IMR-90 (cell line): ENCODE data around the gene R3HDM4. TPM values are rescaled to one million over a fixed set of nuclear protein-coding genes. Genes with fewer than 3 reads are reported as not detected.

ENCODE experiments used
- ATAC-seq: fragments of 200-7000 bp; cut with Tn5 transposase; 2 replicates; pipeline ENCODE4 v1.9.1; 2020; ENCODE audit warnings: low read depth, mild to moderate bottlenecking, moderate library complexity
- BruUV-seq: library from RNA; stranded (reverse); fragments of 400-500 nt; replicated peaks from 2 replicates; lab custom pipeline; 2021; lab: Mats Ljungman, UMichigan
- CTCF ChIA-PET: fragments of 300-600 bp; formaldehyde crosslinking; extraction: SDS; loops from one replicate; lab custom pipeline; 2021; ENCODE audit warnings: antibody characterized with exemption; lab: Yijun Ruan, JAX
- POLR2A ChIA-PET: fragments of 300-600 bp; sonication (Branson Sonifier 250); formaldehyde crosslinking; loops from one replicate; lab custom pipeline; 2022; ENCODE audit warnings: antibody characterized with exemption; ENCODE audit not compliant: unreplicated experiment; lab: Charles Lee
- DNase-seq: peaks from one replicate; pipeline ENCODE4 v3.0.0; 2013
- H2AFZ ChIP-seq: replicated peaks from 2 replicates; pipeline ENCODE3; 2013; ENCODE audit warnings: low read length, mild to moderate bottlenecking; ENCODE audit not compliant: poor library complexity
- H2AK5ac ChIP-seq: 2 replicates; pipeline ENCODE4 v1.6.1; 2013; ENCODE audit warnings: low read depth, low read length, inconsistent platforms
- H2AK9ac ChIP-seq: replicated peaks from 2 replicates; pipeline ENCODE3; 2013; ENCODE audit warnings: mild to moderate bottlenecking, low read depth, low read length, moderate library complexity; ENCODE audit not compliant: poor library complexity
- H2BK120ac ChIP-seq: 2 replicates; pipeline ENCODE4 v1.6.1; 2013; ENCODE audit warnings: low read depth, low read length, inconsistent platforms
- H2BK15ac ChIP-seq: 3 replicates; pipeline ENCODE4 v1.6.1; 2013; ENCODE audit warnings: low read depth, low read length, inconsistent platforms
- H2BK20ac ChIP-seq: 2 replicates; pipeline ENCODE4 v1.6.1; 2013; ENCODE audit warnings: low read depth, mild to moderate bottlenecking, inconsistent platforms, low read length, moderate library complexity
- H2BK5ac ChIP-seq: 2 replicates; pipeline ENCODE4 v1.6.1; 2013; ENCODE audit warnings: mild to moderate bottlenecking, low read depth, low read length, inconsistent platforms; ENCODE audit not compliant: poor library complexity, severe bottlenecking
- H3K14ac ChIP-seq: replicated peaks from 2 replicates; pipeline ENCODE4 v1.6.1; 2013; ENCODE audit warnings: low read depth, low read length, inconsistent platforms
- H3K18ac ChIP-seq: 2 replicates; pipeline ENCODE4 v1.6.1; 2013; ENCODE audit warnings: low read depth, low read length, control low read depth
- H3K23ac ChIP-seq: 2 replicates; pipeline ENCODE4 v1.6.1; 2013; ENCODE audit warnings: low read depth, low read length, inconsistent platforms
- H3K27ac ChIP-seq: 2 replicates; pipeline ENCODE4 v1.5.1; 2013; ENCODE audit warnings: mild to moderate bottlenecking, control low read depth, low read length; ENCODE audit not compliant: insufficient read depth
- H3K27me3 ChIP-seq: 2 replicates; pipeline ENCODE4 v1.6.1; 2013; ENCODE audit warnings: low read length; ENCODE audit not compliant: control insufficient read depth, insufficient read depth
- H3K36me3 ChIP-seq: 2 replicates; pipeline ENCODE4 v1.6.1; 2013; ENCODE audit warnings: low read length, mixed read lengths; ENCODE audit not compliant: control insufficient read depth, insufficient read depth
- H3K4ac ChIP-seq: 2 replicates; pipeline ENCODE4 v1.6.1; 2013; ENCODE audit warnings: low read depth, low read length, inconsistent platforms
- H3K4me1 ChIP-seq: 2 replicates; pipeline ENCODE4 v1.6.1; 2013; ENCODE audit warnings: low read length, mixed read lengths; ENCODE audit not compliant: control insufficient read depth, insufficient read depth
- H3K4me2 ChIP-seq: 2 replicates; pipeline ENCODE4 v1.6.1; 2013; ENCODE audit warnings: low read depth, mild to moderate bottlenecking, control low read depth, low read length, moderate library complexity
- H3K4me3 ChIP-seq: 2 replicates; pipeline ENCODE4 v1.5.1; 2013; ENCODE audit warnings: low read depth, mild to moderate bottlenecking, control low read depth, low read length, moderate library complexity; ENCODE audit not compliant: insufficient read depth
- H3K56ac ChIP-seq: 2 replicates; pipeline ENCODE4 v1.6.1; 2013; ENCODE audit warnings: low read length, inconsistent platforms; ENCODE audit not compliant: insufficient read depth; ENCODE audit errors: extremely low read depth
- H3K79me1 ChIP-seq, 2 experiments: 2 replicates each; pipeline ENCODE4 v1.6.1; 2013; ENCODE audit warnings: low read length in 2 of 2, inconsistent platforms in 1 of 2, low read depth in 1 of 2
- H3K9ac ChIP-seq: 2 replicates; pipeline ENCODE4 v1.6.1; 2013; ENCODE audit warnings: low read depth, low read length, control low read depth
- H3K9me1 ChIP-seq: 2 replicates; pipeline ENCODE4 v1.6.1; 2013; ENCODE audit warnings: low read length, inconsistent platforms; ENCODE audit not compliant: insufficient read depth
- H3K9me3 ChIP-seq: 2 replicates; pipeline ENCODE4 v1.6.1; 2013; ENCODE audit warnings: low read length; ENCODE audit not compliant: control insufficient read depth, insufficient read depth
- H4K20me1 ChIP-seq: 2 replicates; pipeline ENCODE4 v1.6.1; 2013; ENCODE audit warnings: low read length, inconsistent platforms; ENCODE audit not compliant: insufficient read depth
- H4K5ac ChIP-seq: 2 replicates; pipeline ENCODE4 v1.6.1; 2013; ENCODE audit warnings: mild to moderate bottlenecking, low read depth, low read length, control low read depth
- H4K8ac ChIP-seq, 2 experiments: 2 replicates each; pipeline ENCODE4 v1.6.1; 2013; ENCODE audit warnings: low read depth in 2 of 2, low read length in 2 of 2, control low read depth in 1 of 2, inconsistent platforms in 1 of 2
- H4K91ac ChIP-seq: 2 replicates; pipeline ENCODE4 v1.6.1; 2013; ENCODE audit warnings: low read depth, low read length, inconsistent platforms; ENCODE audit not compliant: insufficient read depth
- BHLHE40 ChIP-seq: fragments of 150-350 bp; IDR thresholded peaks from 2 replicates; pipeline ENCODE4 v1.6.1; 2016; ENCODE audit warnings: mild to moderate bottlenecking, low read depth, low read length
- CEBPB ChIP-seq: IDR thresholded peaks from 2 replicates; pipeline ENCODE4 v1.6.1; 2012; ENCODE audit warnings: low read depth, low read length, improper control_type of control experiment
- CHD1 ChIP-seq: IDR thresholded peaks from 2 replicates; pipeline ENCODE4 v1.6.1; 2012; ENCODE audit warnings: low read depth, low read length, improper control_type of control experiment
- FOS ChIP-seq: fragments of 150-350 bp; IDR thresholded peaks from 2 replicates; pipeline ENCODE4 v1.6.1; 2016; ENCODE audit warnings: low read depth, low read length
- MAFK ChIP-seq: IDR thresholded peaks from 2 replicates; pipeline ENCODE4 v1.6.1; 2012; ENCODE audit warnings: low read depth, low read length, improper control_type of control experiment
- MAZ ChIP-seq: IDR thresholded peaks from 2 replicates; pipeline ENCODE4 v1.6.1; 2012; ENCODE audit warnings: low read depth, mild to moderate bottlenecking, low read length, improper control_type of control experiment, moderate library complexity, borderline replicate concordance
- MXI1 ChIP-seq: IDR thresholded peaks from 2 replicates; pipeline ENCODE4 v1.6.1; 2012; ENCODE audit warnings: low read depth, mild to moderate bottlenecking, low read length, moderate library complexity, borderline replicate concordance
- NFE2L2 ChIP-seq: fragments of 150-350 bp; IDR thresholded peaks from 2 replicates; pipeline ENCODE4 v1.6.1; 2016; ENCODE audit warnings: low read depth, mild to moderate bottlenecking, low read length
- RAD21 ChIP-seq: IDR thresholded peaks from 2 replicates; pipeline ENCODE4 v1.6.1; 2012; ENCODE audit warnings: low read length, improper control_type of control experiment
- RFX5 ChIP-seq: IDR thresholded peaks from 2 replicates; pipeline ENCODE4 v1.8.0; 2012; ENCODE audit warnings: low read depth, mild to moderate bottlenecking, low read length, moderate library complexity
- SMC3 ChIP-seq: fragments of 150-350 bp; IDR thresholded peaks from 2 replicates; pipeline ENCODE4 v1.6.1; 2016; ENCODE audit warnings: low read depth, mild to moderate bottlenecking, antibody characterized with exemption, low read length, moderate library complexity
- WGBS, 2 experiments: methylation state at CpG; one replicate each; pipeline versions ENCODE4 v1.1.5 to v1.1.7; 2013; ENCODE audit warnings: missing lambda C conversion rate in 2 of 2; ENCODE audit not compliant: insufficient read length in 1 of 2; ENCODE audit errors: extremely low coverage in 2 of 2; 5-methylcytosine and 5-hydroxymethylcytosine counted together
- dilution Hi-C: fragments of 300-500 bp; cut with HindIII; formaldehyde crosslinking; loops from one replicate; pipeline ENCODE4 v1.14.3; 2018; ENCODE audit warnings: low sequenced_read_pairs; ENCODE audit not compliant: unreplicated experiment
- in situ Hi-C: fragments of 300-500 bp; cut with MboI; formaldehyde crosslinking; loops from 3 replicates; pipeline ENCODE4 v1.14.3; 2019; ENCODE audit warnings: low sequenced_read_pairs, inconsistent platforms, mixed read lengths
- intact Hi-C: fragments of 100-400 bp; cut with micrococcal nuclease; formaldehyde crosslinking; loops from 2 replicates; pipeline ENCODE4 v1.10.0; 2022
- polyA plus RNA-seq, 3 experiments: library from polyadenylated mRNA; depleted of rRNA; stranded (reverse); fragments of >200 nt; gene quantifications; 2 replicates each; pipeline ENCODE4 v1.2.3, GENCODE V29; 2012; ENCODE audit warnings: low replicate concordance in 1 of 3
- total RNA-seq: library from RNA; depleted of rRNA; stranded (reverse); fragments of >200 nt; gene quantifications from 2 replicates; pipeline ENCODE4 v1.2.3, GENCODE V29; 2012
- TF ChIP-seq, protein P1 (sequence below): conservative IDR thresholded peaks from 2 replicates; pipeline ENCODE4 v1.5.1; 2012; ENCODE audit warnings: mild to moderate bottlenecking, low read depth, low read length, improper control_type of control experiment
- TF ChIP-seq, protein P2 (sequence below): fragments of 150-350 bp; IDR thresholded peaks from 2 replicates; pipeline ENCODE4 v1.6.1; 2016; ENCODE audit warnings: low read depth, mild to moderate bottlenecking, low read length, moderate library complexity, borderline replicate concordance

R3HDM4 gene
- total and polyA plus RNA-seq, 2 of the 4 experiments (the other 2 are of a cell fraction), result 9.0 to 51.5 TPM

DNA sequence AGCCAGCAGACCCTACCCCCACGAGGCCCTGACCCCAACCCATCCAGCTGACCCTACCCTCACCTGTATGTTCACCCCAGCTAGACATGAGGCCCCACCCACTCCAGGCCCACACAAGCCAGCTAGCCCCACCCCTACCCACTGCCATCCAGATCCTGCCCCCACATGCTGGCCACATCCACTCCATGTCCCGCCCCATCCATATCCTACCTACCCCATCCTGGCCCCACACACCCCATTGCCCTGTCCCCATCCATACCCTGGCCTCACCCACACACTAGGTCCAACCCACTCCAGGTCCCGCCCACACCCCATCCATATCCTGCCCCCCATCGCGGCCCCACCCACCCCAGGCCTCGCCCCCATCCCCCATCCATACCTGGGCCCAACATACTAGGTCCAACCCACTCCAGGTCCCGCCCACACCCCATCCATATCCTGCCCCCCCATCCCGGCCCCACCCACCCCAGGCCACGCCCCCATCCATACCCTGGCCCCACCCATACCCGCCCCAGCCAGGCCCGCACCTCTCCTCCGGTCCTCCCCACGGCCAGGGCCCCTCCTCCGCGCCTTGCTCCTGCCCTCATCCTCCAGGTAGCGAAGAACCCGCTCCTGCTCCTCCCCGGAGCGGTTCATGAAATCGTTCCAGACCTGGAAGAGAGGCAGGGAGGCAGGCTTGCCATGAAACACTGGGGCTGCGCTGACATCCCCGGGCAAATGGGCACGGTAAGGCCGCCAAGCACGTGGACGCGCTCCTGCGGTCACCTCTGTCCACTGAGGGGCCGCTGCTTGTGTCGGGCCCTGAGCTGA, 12.5 kb downstream of the R3HDM4 start:
- Histone ChIP-seq H3K56ac (no peak overlapping the region), H3K4me3 (no peak overlapping the region), H2BK120ac (no peak overlapping the region), H3K27ac (no peak overlapping the region), H4K5ac (no peak overlapping the region), H3K9ac (no peak overlapping the region), H3K4me1 (peaks cover 2% of the 10 kb centered on the region; the same call in 1 of the 2 replicates), H3K18ac (no peak overlapping the region), H3K36me3 (peaks cover 27% of the 10 kb centered on the region; the same call in 1 of the 2 replicates), H3K4ac (no peak overlapping the region), H3K27me3 (no peaks in the 10 kb centered on the region), H4K20me1 (peaks cover 47% of the 10 kb centered on the region), H3K9me1 (peaks cover under 1% of the 10 kb centered on the region; the same call in 1 of the 2 replicates), H4K8ac (no peak overlapping the region), H2BK15ac (no peak overlapping the region), H3K4me2 (no peak overlapping the region), H2BK20ac (no peak overlapping the region), H2BK5ac (no peak overlapping the region), H3K79me1 (peaks cover 10 to 43% of the 10 kb centered on the region in 2 experiments), H4K91ac (no peak overlapping the region), H2AFZ (no peak overlapping the region), H3K14ac (no peak overlapping the region), H3K23ac (no peak overlapping the region), H2AK5ac (no peak overlapping the region), H2AK9ac (peak overlapping the region; percentile 28), H3K9me3 (no peaks in the 10 kb centered on the region)
- WGBS, 2 experiments, result 94% methylated on average over 13 of the region's 30 CpGs; no CpG with 5 or more reads in 1 of the 2 experiments
- CTCF ChIA-PET, result no interaction called here
- BruUV-seq, result no TSS peak
- in situ Hi-C loops, result no loop called here
- ATAC-seq (peak; percentile 46), DNase-seq (no peak)
- POLR2A ChIA-PET, result no interaction called here
- TF ChIP-seq RAD21, result no peak
- TF ChIP-seq, protein P1, sequence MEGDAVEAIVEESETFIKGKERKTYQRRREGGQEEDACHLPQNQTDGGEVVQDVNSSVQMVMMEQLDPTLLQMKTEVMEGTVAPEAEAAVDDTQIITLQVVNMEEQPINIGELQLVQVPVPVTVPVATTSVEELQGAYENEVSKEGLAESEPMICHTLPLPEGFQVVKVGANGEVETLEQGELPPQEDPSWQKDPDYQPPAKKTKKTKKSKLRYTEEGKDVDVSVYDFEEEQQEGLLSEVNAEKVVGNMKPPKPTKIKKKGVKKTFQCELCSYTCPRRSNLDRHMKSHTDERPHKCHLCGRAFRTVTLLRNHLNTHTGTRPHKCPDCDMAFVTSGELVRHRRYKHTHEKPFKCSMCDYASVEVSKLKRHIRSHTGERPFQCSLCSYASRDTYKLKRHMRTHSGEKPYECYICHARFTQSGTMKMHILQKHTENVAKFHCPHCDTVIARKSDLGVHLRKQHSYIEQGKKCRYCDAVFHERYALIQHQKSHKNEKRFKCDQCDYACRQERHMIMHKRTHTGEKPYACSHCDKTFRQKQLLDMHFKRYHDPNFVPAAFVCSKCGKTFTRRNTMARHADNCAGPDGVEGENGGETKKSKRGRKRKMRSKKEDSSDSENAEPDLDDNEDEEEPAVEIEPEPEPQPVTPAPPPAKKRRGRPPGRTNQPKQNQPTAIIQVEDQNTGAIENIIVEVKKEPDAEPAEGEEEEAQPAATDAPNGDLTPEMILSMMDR, result no peak
- no peak for TF ChIP-seq CEBPB
- TF ChIP-seq MXI1, result no peak
- TF ChIP-seq, protein P2, sequence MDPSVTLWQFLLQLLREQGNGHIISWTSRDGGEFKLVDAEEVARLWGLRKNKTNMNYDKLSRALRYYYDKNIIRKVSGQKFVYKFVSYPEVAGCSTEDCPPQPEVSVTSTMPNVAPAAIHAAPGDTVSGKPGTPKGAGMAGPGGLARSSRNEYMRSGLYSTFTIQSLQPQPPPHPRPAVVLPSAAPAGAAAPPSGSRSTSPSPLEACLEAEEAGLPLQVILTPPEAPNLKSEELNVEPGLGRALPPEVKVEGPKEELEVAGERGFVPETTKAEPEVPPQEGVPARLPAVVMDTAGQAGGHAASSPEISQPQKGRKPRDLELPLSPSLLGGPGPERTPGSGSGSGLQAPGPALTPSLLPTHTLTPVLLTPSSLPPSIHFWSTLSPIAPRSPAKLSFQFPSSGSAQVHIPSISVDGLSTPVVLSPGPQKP, result no peak
- no peak for TF ChIP-seq SMC3
- TF ChIP-seq RFX5, result no peak
- TF ChIP-seq FOS, result no peak
- TF ChIP-seq CHD1, result no peak
- TF ChIP-seq MAZ, result no peak
- no peak for TF ChIP-seq BHLHE40
- no peak for TF ChIP-seq NFE2L2
- TF ChIP-seq MAFK, result no peak
- dilution Hi-C loops, result no loop called here
- intact Hi-C loops, result no loop called here
